Choroid plexus epithelial cell (primary cell): Measurements from ENCODE around the gene TRAPPC10.

Experiments
- DNase-seq: peaks from one replicate; pipeline ENCODE4 v3.0.0-alpha.2; 2010; ENCODE audit warnings: low read depth
- H3K4me3 ChIP-seq: 2 replicates; pipeline ENCODE4 v1.5.1; 2011; ENCODE audit warnings: low read depth, mild to moderate bottlenecking, control low read depth, low read length, moderate library complexity
- TF ChIP-seq, protein P1 (sequence below): conservative IDR thresholded peaks from 2 replicates; pipeline ENCODE4 v1.5.1; 2011; ENCODE audit warnings: low read depth, mild to moderate bottlenecking, control low read depth, inconsistent platforms, low read length, moderate library complexity

Gene TRAPPC10

DNA sequence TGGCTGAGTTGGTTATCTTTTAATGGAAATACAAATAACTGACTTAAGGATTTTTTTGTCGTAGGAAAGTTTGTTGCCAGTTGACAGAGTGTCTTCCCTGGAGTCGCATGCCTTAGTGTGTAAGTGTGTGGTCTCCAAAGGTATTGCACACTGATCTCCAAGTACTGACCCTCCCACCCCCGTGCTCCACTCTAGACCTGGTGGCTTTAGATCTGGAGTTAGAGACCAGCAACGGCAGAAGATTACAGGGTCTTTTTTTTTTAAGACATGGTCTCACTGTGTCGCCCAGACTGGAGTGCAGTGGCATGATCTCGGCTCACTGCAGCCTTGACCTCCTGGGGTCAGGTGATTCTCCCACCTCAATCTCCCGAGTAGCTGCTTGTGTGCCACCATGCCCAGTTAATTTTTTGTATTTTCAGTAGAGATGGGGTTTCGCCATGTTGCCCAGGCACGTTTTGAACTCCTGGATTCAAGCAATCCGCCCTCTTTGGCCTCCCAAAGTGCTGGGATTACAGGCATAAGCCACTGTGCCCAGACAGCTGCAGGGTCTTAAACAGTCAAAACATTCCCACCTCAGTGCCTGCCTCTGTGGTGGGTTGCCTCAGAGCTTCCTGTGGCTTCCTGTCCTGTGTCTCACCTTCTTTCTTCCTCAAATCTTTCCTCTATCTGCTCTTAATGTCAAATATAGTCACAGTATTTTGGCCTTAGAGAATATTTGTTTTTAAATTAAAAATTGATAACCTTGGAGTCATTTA lies 6.9 kb downstream of the TRAPPC10 start:
- H3K4me3 ChIP-seq: no peak overlapping the region
- TF ChIP-seq, protein P1, sequence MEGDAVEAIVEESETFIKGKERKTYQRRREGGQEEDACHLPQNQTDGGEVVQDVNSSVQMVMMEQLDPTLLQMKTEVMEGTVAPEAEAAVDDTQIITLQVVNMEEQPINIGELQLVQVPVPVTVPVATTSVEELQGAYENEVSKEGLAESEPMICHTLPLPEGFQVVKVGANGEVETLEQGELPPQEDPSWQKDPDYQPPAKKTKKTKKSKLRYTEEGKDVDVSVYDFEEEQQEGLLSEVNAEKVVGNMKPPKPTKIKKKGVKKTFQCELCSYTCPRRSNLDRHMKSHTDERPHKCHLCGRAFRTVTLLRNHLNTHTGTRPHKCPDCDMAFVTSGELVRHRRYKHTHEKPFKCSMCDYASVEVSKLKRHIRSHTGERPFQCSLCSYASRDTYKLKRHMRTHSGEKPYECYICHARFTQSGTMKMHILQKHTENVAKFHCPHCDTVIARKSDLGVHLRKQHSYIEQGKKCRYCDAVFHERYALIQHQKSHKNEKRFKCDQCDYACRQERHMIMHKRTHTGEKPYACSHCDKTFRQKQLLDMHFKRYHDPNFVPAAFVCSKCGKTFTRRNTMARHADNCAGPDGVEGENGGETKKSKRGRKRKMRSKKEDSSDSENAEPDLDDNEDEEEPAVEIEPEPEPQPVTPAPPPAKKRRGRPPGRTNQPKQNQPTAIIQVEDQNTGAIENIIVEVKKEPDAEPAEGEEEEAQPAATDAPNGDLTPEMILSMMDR: no peak
- no peak for DNase-seq

DNA sequence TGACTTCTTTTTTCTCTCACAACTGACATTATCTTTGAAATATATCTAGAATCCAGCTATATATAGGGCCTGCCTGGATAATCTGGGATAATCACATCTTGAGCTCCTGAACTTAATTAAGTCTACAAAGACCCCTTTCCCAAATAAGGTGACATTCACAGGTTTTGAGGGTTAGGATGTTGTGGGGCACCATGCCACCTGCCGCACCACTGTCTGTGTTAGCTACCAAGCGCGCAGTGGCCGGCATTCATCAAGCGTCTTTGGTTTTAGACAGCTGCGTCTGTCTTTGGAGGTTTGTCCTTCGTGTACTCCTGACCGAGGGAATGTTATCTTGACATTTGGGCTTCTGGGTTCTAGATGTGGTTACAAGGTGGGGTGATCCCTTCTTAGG lies 7.5 kb downstream of the TRAPPC10 start:
- H3K4me3 ChIP-seq: no peak overlapping the region
- no peak for DNase-seq
- TF ChIP-seq, protein P1: no peak

DNA sequence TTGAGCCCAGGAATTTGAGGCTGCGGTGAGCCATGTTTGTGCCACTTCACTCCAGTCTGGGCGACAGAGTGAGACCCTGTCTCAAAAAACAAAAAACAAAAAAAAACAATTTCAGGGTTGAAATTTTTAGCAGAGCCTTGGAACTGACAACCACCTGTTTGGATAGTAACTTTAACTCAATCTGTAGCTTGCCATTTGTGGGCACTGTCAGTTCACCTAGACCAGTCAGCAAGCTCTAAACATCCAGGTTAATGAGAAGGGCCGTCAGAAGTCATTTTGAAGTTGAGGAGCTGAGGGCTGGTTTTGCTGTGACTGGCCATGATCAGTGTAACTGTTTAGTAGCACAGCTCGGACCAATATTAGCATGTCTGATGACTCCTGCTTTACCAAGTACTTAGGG lies 8.4 kb downstream of the TRAPPC10 start:
- DNase-seq: no peak
- H3K4me3 ChIP-seq: no peak overlapping the region
- TF ChIP-seq, protein P1: no peak

DNA sequence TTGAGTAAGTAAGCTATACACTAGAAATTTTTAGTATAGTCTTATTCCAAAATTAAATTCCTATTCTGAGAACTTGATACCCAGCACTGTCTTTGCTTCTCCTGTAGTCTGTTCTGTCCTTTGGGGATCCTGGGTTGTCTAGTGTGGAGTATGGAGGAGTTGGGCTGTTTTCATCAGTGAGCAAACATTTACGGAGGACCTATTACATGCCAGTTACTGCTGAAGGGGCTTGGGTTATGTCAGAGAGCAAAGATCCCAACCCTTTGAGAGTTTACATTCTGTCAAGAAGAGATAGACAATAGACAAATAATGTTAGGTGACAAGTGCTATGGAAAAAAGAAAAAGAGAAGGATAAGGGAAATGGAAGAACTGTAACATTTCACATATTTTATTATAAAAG lies 9.0 kb downstream of the TRAPPC10 start:
- DNase-seq: no peak
- H3K4me3 ChIP-seq: no peak overlapping the region
- TF ChIP-seq, protein P1: no peak

DNA sequence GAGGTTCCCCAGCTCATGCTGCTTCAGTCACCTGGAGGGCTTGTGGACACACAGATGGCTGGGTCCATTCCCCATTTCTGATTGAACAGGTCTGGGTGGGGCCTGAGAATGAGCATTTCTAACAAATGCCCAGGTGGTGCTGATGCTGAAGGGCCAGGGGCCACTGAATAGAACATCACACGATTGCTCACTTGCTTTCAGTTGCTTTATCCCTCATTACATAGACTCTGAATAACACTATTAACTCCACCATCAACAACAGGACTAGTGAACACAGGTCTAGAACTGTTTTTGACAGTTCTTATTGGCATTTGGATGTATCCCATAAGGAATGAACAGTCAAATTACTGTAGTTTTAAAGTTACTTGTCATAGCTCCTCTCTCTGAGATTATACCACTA lies 12.1 kb downstream of the TRAPPC10 start:
- no peak overlapping the region for H3K4me3 ChIP-seq
- no peak for DNase-seq
- TF ChIP-seq, protein P1: no peak

DNA sequence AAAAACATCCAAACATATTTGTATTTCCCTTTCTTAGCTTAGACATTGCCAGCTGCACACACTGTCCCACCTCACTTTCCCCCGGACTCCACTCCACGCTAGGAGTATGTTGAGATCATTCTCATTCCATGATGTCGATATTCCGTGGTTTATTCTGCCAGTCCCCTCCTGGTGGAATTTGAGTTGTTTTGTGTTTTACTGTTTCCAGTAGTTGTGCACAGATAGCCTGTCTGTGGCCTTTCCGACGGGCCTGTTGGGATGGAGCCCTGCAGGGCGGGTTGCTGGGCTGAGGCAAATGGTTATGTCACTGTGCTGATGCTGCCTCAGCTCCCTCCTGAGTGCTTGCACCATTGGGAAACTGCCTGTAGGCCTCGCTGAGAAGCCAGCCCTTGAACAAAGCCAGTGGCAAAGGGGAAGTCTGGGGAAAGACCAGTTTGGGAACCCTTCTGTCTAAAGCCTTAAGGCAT lies 12.8 kb downstream of the TRAPPC10 start:
- H3K4me3 ChIP-seq: no peak overlapping the region
- peak; percentile 91 for DNase-seq
- TF ChIP-seq, protein P1: peak; percentile 36

DNA sequence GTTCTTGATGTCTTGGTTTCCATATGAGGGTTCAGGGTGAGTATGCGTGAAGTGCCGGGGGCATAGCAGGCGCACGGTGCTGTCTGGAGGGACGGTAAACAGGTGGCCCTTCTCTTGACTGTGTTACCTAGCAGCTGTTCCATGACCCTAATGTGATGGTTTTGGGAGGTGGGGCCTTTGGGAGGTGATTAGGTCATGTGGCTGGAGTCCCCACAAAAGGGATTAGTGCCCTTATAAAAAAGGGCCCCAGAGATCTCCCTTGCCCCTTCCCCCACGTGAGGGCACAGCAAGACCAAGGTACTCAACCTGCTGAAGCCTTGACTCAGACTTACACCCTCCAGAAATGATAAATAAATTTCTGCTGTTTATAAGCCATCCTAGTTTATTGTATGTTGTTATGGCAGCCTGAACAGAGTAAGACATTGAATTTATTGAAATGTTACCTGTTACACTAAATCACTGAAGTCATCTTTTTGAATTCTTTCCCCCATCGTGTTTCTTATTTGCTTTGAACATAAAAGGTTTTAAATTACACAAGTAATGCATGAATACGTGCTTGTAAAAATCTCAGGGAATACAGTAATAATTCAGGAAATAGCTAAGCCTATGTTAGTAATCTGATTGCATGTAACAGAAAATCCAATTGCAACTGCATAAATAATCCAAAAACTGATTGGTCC lies 15.6 kb downstream of the TRAPPC10 start:
- DNase-seq: no peak

More for the DNA sequence above, 15.6 kb downstream of the TRAPPC10 start:
- H3K4me3 ChIP-seq: no peak overlapping the region
- TF ChIP-seq, protein P1: no peak
